ENCODE measurements around the gene BTBD9.

DNA sequence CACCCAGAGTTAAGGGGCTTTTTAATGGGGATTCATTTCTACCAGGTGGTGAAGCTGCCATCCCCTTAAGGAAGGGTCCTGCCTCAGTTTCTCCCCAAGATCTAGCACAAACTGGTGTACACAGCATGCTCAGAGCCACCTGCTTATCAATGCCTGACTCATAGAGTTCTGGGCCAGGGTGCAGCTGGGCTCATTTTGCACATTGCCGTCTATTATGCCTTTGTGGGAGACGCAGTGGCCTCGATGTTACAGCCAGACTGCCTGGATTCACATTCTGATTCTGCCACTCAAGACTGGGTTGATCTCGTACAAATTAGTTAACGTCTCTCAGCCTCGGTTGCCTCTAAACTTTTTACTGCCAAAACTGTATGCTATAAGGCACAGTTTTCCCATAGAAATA is 454.5 kb downstream of the BTBD9 start:
- TF ChIP-seq EZH2 (IDR thresholded peaks at IDR 0.05; ENCODE audit: insufficient read depth, poor library complexity, severe bottlenecking) (no peak), EZH2phosphoT487 (IDR thresholded peaks at IDR 0.05; ENCODE audit: insufficient read depth, low read depth) (no peak)

All from GM23248 (cell line).